ENCODE data around the gene CCDC57.

The CCDC57 gene

DNA sequence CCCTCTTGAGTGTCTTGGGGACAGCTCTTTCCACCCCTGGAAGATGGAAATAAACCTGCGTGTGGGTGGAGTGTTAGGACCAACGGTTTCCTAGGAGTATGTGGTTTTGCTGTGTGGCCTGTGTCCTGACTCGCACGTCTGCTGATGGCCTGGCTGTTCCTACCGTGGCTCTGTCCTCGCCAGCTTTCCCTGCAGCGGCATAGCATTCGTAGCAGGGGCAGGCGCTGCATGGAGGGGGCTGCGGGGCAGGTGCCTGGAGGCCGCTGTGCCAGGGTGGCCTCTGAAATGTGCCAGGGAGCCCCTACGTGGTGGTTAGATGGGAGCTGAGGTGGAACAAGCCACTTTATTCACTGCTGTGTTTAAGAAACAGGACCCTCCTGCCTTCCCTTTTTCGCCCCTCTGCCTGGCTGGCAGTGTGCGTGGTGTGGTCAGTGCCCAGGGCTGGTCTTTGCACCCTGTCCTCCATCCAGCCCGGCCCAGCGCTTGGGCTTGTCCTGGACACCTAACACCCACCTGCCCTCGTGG is 26.8 kb upstream of the CCDC57 start:
- no peaks in the 10 kb centered on the region for H3K79me2 ChIP-seq (ENCODE audit: insufficient read depth, low read length)
- H3K36me3 ChIP-seq (ENCODE audit: low read length): no peaks in the 10 kb centered on the region
- H3K9ac ChIP-seq (ENCODE audit: low read length): no peak overlapping the region

DNA sequence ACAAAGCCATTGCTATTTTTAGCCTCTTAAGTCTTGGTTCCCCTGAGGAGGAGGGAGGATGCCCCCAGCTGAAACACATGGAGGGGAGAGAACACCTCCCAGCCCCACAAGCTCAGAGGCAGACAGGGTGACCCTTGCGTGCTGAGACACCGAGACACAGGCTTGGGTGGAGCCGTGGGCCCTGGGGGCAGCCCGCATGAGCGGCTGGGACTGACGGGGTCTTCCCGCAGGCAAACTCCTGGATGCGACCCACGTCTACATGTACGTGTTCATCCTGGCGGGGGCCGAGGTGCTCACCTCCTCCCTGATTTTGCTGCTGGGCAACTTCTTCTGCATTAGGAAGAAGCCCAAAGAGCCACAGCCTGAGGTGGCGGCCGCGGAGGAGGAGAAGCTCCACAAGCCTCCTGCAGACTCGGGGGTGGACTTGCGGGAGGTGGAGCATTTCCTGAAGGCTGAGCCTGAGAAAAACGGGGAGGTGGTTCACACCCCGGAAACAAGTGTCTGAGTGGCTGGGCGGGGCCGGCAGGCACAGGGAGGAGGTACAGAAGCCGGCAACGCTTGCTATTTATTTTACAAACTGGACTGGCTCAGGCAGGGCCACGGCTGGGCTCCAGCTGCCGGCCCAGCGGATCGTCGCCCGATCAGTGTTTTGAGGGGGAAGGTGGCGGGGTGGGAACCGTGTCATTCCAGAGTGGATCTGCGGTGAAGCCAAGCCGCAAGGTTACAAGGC is 26.0 kb upstream of the CCDC57 start:
- H3K9me3 ChIP-seq (ENCODE audit: insufficient read depth, low read length): no peaks in the 10 kb centered on the region
- H3K36me3 ChIP-seq (ENCODE audit: low read length): no peaks in the 10 kb centered on the region
- no peaks in the 10 kb centered on the region for H3K9me2 ChIP-seq (replicated peaks; ENCODE audit: insufficient read depth, low read length)
- TF ChIP-seq, protein P1, sequence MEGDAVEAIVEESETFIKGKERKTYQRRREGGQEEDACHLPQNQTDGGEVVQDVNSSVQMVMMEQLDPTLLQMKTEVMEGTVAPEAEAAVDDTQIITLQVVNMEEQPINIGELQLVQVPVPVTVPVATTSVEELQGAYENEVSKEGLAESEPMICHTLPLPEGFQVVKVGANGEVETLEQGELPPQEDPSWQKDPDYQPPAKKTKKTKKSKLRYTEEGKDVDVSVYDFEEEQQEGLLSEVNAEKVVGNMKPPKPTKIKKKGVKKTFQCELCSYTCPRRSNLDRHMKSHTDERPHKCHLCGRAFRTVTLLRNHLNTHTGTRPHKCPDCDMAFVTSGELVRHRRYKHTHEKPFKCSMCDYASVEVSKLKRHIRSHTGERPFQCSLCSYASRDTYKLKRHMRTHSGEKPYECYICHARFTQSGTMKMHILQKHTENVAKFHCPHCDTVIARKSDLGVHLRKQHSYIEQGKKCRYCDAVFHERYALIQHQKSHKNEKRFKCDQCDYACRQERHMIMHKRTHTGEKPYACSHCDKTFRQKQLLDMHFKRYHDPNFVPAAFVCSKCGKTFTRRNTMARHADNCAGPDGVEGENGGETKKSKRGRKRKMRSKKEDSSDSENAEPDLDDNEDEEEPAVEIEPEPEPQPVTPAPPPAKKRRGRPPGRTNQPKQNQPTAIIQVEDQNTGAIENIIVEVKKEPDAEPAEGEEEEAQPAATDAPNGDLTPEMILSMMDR (IDR thresholded peaks at IDR 0.05; ENCODE audit: insufficient read depth, low read length, poor library complexity, severe bottlenecking): no peak
- no peak for TF ChIP-seq EZH2phosphoT487 (conservative IDR thresholded peaks at IDR 0.05; ENCODE audit: low read length)
- H3K27ac ChIP-seq (ENCODE audit: low read depth, low read length): no peak overlapping the region
- H4K20me1 ChIP-seq (ENCODE audit: low read depth, low read length): no peaks in the 10 kb centered on the region
- H2AFZ ChIP-seq (ENCODE audit: low read depth, low read length, severe bottlenecking): no peak overlapping the region
- no peak overlapping the region for H3K4me3 ChIP-seq (ENCODE audit: insufficient read depth, low read length, poor library complexity, severe bottlenecking)
- H3K27me3 ChIP-seq (ENCODE audit: low read length): no peaks in the 10 kb centered on the region
- no peak overlapping the region for H3K4me2 ChIP-seq (ENCODE audit: low read depth, low read length, poor library complexity, severe bottlenecking)
- no peak overlapping the region for H3K9ac ChIP-seq (ENCODE audit: low read length)
- no peaks in the 10 kb centered on the region for H3K79me2 ChIP-seq (ENCODE audit: insufficient read depth, low read length)
- no peaks in the 10 kb centered on the region for H3F3A ChIP-seq (ENCODE audit: insufficient read depth)

More for the DNA sequence above, 26.8 kb upstream of the CCDC57 start:
- TF ChIP-seq, protein P1 (IDR thresholded peaks at IDR 0.05; ENCODE audit: insufficient read depth, low read length, poor library complexity, severe bottlenecking): no peak
- TF ChIP-seq EZH2phosphoT487 (conservative IDR thresholded peaks at IDR 0.05; ENCODE audit: low read length): no peak
- Histone ChIP-seq H3K9me2 (replicated peaks; ENCODE audit: insufficient read depth, low read length) (no peaks in the 10 kb centered on the region), H3F3A (ENCODE audit: insufficient read depth) (no peaks in the 10 kb centered on the region), H3K4me3 (ENCODE audit: insufficient read depth, low read length, poor library complexity, severe bottlenecking) (no peak overlapping the region), H3K4me2 (ENCODE audit: low read depth, low read length, poor library complexity, severe bottlenecking) (no peak overlapping the region), H3K9me3 (ENCODE audit: insufficient read depth, low read length) (no peaks in the 10 kb centered on the region), H2AFZ (ENCODE audit: low read depth, low read length, severe bottlenecking) (no peak overlapping the region), H4K20me1 (ENCODE audit: low read depth, low read length) (no peaks in the 10 kb centered on the region), H3K27me3 (ENCODE audit: low read length) (no peaks in the 10 kb centered on the region), H3K27ac (ENCODE audit: low read depth, low read length) (no peak overlapping the region)

DNA sequence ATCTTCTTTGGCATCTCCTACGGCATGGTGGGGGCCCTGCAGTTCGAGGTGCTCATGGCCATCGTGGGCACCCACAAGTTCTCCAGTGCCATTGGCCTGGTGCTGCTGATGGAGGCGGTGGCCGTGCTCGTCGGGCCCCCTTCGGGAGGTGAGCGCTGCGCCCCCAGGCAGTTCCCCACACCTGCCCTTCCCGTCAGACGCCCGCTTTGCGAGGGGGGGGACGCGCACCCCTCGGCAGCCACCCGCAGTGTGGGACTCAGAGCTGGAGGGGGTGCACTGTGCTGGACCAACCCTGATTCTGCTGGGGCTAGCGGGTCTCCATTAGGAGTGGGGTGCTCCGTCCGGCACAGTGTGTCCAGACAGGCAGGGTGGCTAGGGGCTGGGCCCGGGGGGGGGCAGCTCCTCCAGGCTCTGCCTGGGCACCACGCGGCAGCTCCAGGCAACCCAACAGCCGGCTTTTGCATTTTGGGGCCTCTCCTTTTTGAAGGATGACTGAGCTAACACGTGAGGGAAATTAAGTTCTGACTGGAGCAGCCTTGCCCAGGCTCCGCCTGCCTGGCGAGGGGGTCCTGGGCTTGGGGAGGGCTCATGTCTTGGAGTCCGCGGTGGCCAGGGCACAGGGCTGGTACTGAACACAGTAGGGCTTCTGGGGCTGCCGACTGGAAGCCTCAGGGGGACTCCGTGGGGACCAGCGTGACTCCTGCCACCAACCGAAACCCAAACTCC is 25.3 kb upstream of the CCDC57 start:
- H3K4me2 ChIP-seq (ENCODE audit: low read depth, low read length, poor library complexity, severe bottlenecking): no peak overlapping the region
- no peak overlapping the region for H3K27ac ChIP-seq (ENCODE audit: low read depth, low read length)
- TF ChIP-seq, protein P1 (IDR thresholded peaks at IDR 0.05; ENCODE audit: insufficient read depth, low read length, poor library complexity, severe bottlenecking): no peak
- TF ChIP-seq EZH2phosphoT487 (conservative IDR thresholded peaks at IDR 0.05; ENCODE audit: low read length): no peak
- no peaks in the 10 kb centered on the region for H3K9me2 ChIP-seq (replicated peaks; ENCODE audit: insufficient read depth, low read length)
- H2AFZ ChIP-seq (ENCODE audit: low read depth, low read length, severe bottlenecking): no peak overlapping the region
- H3K9me3 ChIP-seq (ENCODE audit: insufficient read depth, low read length): no peaks in the 10 kb centered on the region
- H3K9ac ChIP-seq (ENCODE audit: low read length): no peak overlapping the region
- no peak overlapping the region for H3K4me3 ChIP-seq (ENCODE audit: insufficient read depth, low read length, poor library complexity, severe bottlenecking)
- H3F3A ChIP-seq (ENCODE audit: insufficient read depth): no peaks in the 10 kb centered on the region
- H3K79me2 ChIP-seq (ENCODE audit: insufficient read depth, low read length): no peaks in the 10 kb centered on the region
- no peaks in the 10 kb centered on the region for H4K20me1 ChIP-seq (ENCODE audit: low read depth, low read length)
- H3K27me3 ChIP-seq (ENCODE audit: low read length): no peaks in the 10 kb centered on the region
- no peaks in the 10 kb centered on the region for H3K36me3 ChIP-seq (ENCODE audit: low read length)

All from SU-DHL-6 (cell line).